ENCODE data around the gene CNTRL.

Gene CNTRL

GRCh38 chr9:121123816-121124535, 49.2 kb downstream of the CNTRL start:
- TF ChIP-seq REST (IDR thresholded peaks at IDR 0.05; ENCODE audit: insufficient read depth in 1 of 2, low read depth in 2 of 2, low read length in 2 of 2) = no peak
- no peak for TF ChIP-seq TAF1 (IDR thresholded peaks at IDR 0.05; ENCODE audit: borderline replicate concordance, insufficient read depth, low read length)
- no peak for TF ChIP-seq SIN3A (IDR thresholded peaks at IDR 0.05; ENCODE audit: borderline replicate concordance, insufficient read depth, low read length)
- TF ChIP-seq POLR2AphosphoS5 (IDR thresholded peaks at IDR 0.05; ENCODE audit: low read depth, low read length) = no peak
- no peak for TF ChIP-seq FOXP2 (optimal IDR thresholded peaks at IDR 0.05; ENCODE audit: borderline replicate concordance, extremely low read depth, extremely low read length, insufficient read depth)

GRCh38 chr9:121125590-121125989, 50.8 kb downstream of the CNTRL start:
- TF ChIP-seq FOXP2 (optimal IDR thresholded peaks at IDR 0.05; ENCODE audit: borderline replicate concordance, extremely low read depth, extremely low read length, insufficient read depth) (no peak), REST (IDR thresholded peaks at IDR 0.05; ENCODE audit: insufficient read depth in 1 of 2, low read depth in 2 of 2, low read length in 2 of 2) (no peak), SIN3A (IDR thresholded peaks at IDR 0.05; ENCODE audit: borderline replicate concordance, insufficient read depth, low read length) (no peak), TAF1 (IDR thresholded peaks at IDR 0.05; ENCODE audit: borderline replicate concordance, insufficient read depth, low read length) (no peak), POLR2AphosphoS5 (IDR thresholded peaks at IDR 0.05; ENCODE audit: low read depth, low read length) (no peak)

- TF ChIP-seq SIN3A (IDR thresholded peaks at IDR 0.05; ENCODE audit: borderline replicate concordance, insufficient read depth, low read length) = no peak
- TF ChIP-seq TAF1 (IDR thresholded peaks at IDR 0.05; ENCODE audit: borderline replicate concordance, insufficient read depth, low read length) = no peak
- TF ChIP-seq FOXP2 (optimal IDR thresholded peaks at IDR 0.05; ENCODE audit: borderline replicate concordance, extremely low read depth, extremely low read length, insufficient read depth) = no peak
- TF ChIP-seq REST (IDR thresholded peaks at IDR 0.05; ENCODE audit: insufficient read depth in 1 of 2, low read depth in 2 of 2, low read length in 2 of 2) = no peak
- TF ChIP-seq POLR2AphosphoS5 (IDR thresholded peaks at IDR 0.05; ENCODE audit: low read depth, low read length) = no peak
These were observed 58.5 kb downstream of the CNTRL start for GRCh38 chr9:121133104-121133816.

GRCh38 chr9:121135642-121136041, 60.9 kb downstream of the CNTRL start:
- TF ChIP-seq POLR2AphosphoS5 (IDR thresholded peaks at IDR 0.05; ENCODE audit: low read depth, low read length) = no peak
- TF ChIP-seq SIN3A (IDR thresholded peaks at IDR 0.05; ENCODE audit: borderline replicate concordance, insufficient read depth, low read length) = no peak
- no peak for TF ChIP-seq TAF1 (IDR thresholded peaks at IDR 0.05; ENCODE audit: borderline replicate concordance, insufficient read depth, low read length)
- TF ChIP-seq FOXP2 (optimal IDR thresholded peaks at IDR 0.05; ENCODE audit: borderline replicate concordance, extremely low read depth, extremely low read length, insufficient read depth) = no peak
- no peak for TF ChIP-seq REST (IDR thresholded peaks at IDR 0.05; ENCODE audit: insufficient read depth in 1 of 2, low read depth in 2 of 2, low read length in 2 of 2)
